Lung microvascular endothelial cell (primary cell): ENCODE data around the gene MFSD12. TPM values are rescaled to one million over a fixed set of nuclear protein-coding genes. Genes with fewer than 3 reads are reported as not detected.

Experiments used
- DNase-seq, 2 donors: peaks; one replicate each; pipeline versions ENCODE4 v3.0.0 to v3.0.0-alpha.2; 2010; ENCODE audit warnings: low read depth in 2 of 2
- total RNA-seq: library from RNA; depleted of rRNA; stranded (reverse); fragments of >200 nt; gene quantifications from 2 replicates; pipeline ENCODE4 v1.2.1, GENCODE V29; 2014

Gene MFSD12
- total RNA-seq, 1 donor from 2014 or later, result 84.7 TPM

DNA sequence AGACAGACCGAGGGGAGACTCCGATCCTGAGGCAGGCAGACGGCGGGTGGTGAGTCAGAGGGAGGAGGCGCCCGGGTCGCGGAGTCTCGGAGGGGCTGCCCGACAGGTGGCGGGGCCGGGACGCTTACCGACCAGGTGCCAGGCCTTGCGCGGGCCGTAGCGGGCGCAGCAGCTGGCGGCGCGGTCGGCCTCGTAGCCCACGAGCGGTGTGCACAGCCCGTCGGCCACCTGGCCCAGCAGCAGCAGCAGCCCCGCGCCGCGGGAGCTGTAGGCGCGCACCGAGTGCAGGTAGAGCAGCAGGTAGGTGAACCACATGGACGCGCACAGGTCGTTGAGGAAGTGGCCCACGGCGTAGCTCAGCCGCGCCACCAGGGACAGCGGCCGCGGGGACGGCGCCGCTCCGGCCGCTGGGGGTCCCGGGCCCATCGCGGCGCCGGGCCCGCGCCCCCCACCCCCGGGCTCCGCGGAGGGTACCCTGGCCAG is 367 bp downstream of the MFSD12 start:
- peak; percentile 44 to 58 for DNase-seq

DNA sequence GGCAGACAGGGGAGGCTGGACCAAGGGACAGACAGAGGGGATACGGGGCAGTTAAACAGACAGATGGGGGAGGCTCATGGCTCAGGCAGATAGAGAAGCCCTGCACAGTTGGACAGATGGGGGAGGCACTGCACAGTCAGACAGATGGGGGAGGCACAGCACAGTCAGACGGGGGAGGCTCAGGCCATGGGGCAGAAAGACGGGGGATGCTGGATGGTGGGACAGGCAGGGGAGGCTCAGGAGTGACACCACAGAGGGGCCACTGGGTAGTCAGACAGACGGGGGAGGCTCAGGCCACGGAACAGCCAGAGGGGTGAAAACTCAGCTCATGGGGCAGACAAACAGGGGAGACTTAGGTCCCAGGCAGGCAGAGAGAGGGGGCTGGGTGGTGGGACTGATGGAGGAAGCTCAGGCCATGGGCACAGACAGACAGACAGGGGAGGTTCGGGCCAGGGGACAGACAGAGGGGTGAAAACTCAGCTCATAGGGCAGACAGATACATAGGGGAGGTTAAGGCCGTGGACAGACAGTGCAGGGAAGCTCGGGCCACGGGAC is 886 bp downstream of the MFSD12 start:
- no peak for DNase-seq

DNA sequence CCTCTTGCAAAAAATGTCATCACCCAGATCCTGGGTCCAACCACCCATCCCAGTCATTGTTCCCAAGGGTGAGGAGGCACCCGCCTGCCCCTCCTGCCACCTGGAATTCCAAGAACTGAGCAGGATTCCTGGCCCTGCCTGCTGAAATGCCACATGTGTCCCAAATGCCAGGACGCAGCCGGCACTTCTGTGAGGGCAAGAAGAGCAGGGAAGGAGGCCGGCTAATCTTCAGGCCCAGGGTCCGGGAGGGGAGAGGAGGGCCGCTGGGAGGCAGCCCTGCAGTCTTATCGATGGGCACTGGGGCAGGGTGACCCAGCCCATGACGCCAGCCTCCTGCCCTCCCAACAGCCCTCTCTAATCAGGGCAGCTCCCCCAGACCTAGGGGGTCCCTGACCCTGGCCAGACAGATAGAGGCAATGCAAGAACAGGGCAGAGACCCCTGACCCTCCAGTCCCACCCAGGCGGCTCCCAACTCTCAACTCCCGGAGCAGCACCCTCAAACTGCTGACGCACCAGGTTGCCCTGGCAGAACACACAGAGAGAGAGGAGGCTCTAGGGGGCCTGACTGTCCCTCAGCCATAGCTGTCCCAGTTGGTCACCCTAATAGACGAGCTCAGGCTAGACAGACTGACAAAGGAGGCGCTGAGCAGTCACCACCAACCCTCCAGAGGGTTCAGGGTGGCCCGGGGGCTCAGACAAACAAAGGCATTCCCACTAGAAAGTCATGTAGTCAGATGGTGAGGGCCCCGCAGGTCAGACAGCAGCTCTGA is 1.5 kb downstream of the MFSD12 start:
- DNase-seq, result no peak

DNA sequence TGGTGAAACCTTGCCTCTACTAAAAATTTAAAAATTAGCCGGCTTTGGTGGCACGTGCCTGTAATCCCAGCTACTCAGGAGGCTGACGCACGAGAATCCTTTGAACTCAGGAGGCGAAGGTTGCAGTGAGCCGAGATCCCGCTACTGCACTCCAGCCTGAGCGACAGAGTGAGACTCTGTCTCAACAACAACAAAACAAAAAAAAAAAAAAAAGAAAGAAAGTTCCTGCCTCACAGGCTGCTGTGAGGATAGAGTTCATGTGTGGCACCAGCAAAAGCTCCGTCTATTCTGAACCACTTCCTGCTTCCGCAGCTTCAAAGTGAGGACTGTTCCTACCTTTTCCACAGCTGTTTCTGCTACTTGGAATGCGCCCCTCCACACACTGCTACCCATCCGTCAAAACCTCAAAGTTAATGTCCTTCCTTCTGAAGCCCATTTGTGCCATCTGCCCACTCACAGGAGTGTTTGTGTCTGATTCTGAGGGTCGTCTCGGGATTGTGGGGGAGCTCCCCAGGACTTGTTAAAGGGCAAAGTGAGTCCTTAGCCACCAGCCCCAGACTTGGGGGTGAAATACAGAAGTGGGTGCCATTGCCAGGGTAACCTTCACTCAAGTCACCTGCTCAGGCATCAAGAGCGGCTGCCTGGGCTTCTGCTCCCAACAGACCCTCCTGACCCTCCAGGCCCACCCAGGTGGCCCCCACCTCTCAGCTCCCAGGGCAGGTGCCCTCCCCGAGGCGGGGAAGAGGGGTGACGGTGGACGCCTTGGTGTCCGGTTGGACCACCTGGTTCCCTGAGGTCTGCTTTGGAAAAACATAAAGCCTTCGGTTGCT is 2.9 kb downstream of the MFSD12 start:
- DNase-seq, result peak in 1 of 2 donors; percentile 55

DNA sequence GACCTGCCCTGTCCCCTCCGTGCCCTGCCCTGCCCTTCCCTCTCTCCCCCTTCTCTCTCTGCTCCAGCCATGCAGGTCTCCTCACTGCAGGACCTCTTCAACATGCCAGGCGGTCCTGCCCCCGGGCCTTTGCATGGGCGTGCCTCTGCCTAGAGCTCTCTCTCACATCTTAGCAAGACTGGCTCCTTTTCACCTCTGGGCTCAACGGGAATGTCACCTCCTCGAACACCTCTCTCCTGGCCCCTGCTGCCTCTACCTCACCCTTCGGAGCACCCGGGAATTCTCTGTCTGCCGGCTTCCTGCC is 5.6 kb downstream of the MFSD12 start:
- no peak for DNase-seq

DNA sequence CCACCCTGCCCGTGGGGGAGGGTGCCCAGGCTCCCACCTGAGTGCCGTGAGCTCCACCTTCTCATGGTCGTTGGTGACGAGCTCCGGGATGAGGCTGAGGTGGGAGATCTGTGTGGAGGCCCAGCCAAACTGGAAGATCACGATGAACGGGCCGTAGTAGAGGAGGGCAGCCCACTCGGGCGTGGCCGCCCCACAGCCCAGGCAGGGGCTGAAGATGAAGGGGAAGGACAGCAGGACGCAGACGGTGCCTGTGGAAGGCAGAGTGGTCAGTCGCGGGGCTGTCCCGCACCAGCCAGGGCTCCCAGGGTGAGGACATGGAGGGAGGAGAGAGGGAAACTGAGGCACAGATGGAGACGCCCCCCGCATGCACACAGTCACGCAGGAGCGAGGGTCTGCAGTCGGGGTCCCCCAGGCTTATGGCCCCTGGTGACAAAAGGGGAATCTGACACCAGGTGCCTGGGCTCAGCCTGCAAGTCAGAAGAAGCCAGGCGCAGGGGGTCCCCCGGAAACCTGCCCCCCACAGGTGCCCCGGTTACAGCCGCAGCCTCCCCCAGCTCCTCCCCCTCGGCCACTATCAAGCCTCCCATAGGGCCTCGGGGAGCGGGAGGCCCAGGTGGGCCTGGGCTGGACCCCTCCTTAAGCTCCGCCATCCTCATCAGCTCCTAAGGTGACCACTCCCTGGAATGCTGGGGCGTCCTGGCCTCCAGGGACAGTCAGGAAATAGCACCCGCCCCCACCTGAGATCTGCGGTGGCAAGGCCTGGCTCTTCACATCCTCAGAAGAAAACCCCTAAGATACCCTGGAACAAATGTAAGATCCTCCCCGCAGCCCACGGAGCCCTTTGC is 6.2 kb downstream of the MFSD12 start:
- DNase-seq, result no peak

DNA sequence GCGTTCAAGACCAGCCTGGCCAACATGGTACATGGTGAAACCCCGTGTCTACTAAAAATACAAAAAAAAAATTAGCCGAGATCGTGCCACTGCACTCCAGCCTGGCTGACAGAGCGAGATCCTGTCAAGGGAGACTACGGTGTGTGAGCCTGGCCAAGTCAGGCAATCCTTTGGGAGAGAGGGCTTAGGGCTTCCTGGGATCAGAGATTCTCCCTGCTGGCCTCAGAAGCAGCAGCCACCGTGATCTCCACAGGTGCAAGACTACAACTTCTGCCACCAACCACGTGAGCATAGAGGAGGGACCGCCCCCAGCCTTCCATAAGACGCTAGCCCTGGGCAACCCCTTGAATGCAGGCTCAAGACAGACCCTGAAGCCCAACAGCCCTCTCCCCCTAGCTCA is 7.6 kb downstream of the MFSD12 start:
- DNase-seq, result no peak

DNA sequence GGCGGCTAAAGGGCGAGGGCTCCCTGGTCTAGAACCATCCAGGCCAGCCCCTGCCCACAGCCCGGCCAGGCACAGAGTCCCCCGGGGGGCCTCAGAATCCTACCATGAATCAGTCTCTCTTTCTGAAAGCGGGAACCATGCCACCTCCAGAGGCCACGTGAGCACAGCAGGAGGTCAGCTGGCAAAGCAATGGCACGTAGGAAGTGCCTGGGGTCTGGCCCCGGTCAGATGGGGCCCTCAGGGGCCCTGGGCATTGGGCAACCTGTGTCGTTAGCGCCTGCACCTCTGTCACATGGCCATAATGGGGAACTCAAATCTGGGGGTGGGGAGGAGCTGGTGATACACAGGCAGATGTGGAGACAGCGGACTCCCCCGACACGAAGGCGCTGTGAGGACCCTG is 8.8 kb downstream of the MFSD12 start:
- no peak for DNase-seq

DNA sequence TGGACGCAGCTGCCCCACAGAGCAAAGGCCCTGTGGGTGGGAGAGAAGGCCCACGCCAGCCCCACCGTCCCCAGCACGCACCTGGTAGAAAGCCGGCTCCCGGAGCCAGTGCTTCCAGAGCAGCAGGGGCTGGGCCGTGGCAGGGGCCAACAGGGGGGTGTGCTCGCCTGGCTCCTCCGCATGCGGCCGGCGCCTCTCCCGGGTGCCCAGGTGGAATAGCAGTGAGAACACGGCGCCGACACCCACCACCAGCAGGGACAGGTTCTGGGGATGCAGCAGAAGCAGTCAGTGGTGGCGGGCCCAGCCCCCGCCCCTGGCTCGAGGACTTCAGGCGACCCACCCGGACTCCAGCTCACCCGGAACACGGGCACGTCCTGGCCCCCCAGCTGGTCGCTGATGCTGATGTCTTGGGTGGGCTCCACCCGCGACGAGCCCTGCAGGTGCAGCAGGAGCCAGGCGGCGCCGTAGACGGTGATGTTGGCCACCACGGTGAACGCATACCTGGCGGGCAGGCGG is 9.6 kb downstream of the MFSD12 start:
- no peak for DNase-seq

DNA sequence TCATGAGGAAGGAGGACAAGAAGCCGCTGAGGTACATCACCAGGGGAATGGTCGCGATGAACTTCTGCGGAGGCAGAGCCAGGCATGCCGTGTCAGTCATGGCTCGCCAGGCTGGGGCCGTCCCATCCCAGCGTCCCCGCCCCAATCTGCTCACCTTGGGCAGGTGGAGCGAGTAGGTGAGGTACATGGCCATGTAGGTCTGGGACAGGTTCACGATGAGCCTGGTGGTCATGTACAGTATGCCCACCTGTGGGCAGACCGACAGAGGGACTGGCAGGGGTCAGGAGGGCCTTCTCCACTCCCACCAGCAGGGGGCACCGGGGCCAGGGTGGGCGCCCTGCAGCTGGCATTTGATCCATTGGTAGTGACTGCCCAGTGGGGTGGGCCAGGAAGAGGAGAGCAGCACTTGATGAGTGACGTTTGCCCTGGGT is 10.1 kb downstream of the MFSD12 start:
- DNase-seq, result peak; percentile 30 to 33

DNA sequence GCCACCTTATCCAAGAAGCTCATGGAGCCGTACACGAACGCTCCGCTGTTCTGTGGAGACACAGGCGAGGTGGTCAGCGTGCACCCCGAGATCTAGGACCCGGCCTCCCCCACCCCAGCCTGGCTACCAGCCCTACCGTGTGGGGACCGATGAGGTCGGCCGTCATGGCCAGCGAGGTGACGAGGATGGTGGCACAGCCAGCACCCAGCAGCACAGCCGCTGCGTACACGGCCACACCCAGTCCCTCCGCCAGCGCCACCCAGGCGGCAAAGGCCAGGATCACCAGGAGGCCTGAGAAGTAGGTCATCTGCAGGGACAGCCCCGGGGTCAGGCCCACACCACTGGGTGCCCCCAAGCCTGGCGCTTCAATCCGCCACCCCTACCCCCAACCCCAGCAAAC is 11.3 kb downstream of the MFSD12 start:
- DNase-seq, result no peak

DNA sequence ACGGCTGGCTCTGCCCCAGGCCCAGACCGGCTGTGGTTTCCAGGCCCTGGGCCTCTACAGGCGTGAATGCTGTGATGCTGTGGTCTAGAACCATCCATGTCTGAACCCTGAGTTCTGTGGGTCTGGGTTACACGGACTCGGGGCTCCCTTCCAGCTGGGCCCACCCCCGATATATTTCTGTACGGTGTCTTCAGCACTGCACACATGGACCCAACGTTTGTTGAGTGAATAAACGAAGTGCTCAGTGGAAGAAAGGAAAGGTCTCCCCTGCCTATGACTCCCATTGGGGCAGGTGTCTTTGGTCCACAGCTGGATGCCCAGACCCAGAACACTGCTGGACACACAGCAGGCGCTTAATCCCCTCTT is 11.7 kb downstream of the MFSD12 start:
- DNase-seq, result no peak

DNA sequence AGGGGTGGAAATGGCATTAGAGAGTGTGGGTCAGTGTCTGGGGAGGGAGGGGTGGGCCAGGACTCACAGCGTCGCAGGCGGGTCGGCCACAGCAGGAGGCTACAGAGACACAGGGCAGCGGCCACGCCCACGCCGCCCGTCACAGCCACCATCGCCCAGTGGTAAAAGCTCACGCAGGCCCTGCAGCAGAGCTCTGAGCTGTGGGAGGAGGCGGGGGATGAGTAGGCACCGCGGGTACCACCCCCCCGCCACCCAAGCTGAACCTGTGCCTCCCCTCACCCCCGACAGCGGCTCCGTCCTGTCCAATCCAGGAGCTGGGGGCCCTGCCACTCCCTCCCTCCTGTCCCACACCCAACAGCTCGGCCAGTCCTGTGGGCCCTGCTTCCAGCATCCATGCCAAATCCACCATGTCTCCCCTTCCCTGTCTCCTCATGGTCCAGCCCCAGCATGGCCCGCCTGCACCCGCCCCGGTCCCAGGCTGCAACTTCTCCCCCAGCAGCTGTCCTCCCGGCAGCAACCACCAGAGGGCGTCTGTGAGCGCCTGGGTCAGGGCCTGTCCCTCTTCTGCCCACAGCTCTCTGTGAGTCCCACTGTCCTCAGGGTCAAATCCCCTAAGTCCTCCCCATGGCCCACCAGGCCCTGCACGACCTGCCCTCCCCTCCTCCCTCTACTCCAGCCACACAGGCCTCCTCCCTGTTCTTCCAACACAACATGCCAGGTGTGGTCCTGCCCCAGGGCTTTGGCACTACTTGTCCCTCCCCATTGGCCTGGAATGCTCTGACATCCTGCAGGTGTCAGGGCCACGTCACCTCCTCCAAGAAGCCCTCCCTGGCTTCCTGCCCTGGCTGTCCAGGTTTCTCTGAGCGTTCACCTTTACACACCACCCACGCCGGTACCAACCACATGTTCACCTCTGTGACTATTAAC is 12.4 kb downstream of the MFSD12 start:
- peak; percentile 57 to 71 for DNase-seq

DNA sequence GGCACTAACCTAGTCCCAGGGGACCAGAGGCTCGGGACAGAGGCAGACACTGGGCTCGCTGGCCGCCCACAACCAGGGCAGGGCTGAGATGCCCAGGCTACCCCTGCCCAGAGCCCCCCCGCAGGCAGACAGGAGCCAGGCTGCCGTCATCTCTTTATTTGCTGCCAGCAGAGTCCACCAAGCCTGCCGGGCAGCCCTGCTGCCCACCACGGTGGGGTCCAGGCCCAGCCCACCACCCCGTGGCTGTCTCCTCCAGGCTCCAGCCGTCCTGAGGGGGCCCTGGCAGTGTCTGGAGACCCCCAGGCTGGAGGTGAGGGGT is 13.4 kb downstream of the MFSD12 start:
- no peak for DNase-seq

DNA sequence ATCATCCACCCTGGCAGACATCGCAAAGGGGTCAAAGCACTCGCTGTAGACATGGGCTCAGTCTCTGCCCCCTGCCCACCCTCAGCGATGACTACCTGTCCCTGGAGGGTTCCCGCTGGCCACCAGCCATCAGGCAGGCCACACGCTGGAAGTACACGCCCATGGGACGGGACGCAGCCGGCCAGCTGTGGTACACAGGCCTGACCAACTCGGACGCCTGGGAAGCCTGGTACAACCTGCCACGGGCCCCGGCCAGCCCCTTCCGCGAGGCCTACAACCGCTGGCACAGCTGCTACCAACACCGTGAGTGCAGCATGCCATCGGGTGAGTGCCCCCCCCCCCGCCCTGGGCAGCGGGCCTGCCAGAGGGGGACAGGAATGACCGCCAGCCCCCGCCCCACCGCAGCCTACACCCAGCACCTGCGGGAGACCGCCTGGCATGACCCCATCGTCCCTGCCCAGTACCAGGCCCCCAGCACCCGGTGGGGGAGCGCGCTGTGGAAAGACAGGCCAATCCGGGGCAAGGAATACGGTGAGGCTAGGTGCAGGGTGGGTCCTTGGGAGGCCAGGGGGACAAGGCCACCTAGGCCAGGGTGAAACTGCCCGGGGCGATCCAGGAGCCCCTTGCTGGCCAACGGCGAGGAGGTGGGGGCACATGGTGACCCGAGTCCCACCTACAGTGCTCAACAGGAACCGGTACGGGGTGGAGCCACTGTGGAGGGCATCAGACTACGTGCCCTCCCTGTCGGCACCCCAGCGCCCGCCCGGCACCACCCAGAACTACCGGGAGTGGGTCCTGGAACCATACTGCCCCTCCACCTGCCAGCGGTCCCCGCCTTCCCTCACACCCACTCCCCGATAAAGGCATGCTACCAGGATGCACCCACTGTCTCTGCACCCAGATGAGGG is 14.0 kb downstream of the MFSD12 start:
- DNase-seq, result no peak

DNA sequence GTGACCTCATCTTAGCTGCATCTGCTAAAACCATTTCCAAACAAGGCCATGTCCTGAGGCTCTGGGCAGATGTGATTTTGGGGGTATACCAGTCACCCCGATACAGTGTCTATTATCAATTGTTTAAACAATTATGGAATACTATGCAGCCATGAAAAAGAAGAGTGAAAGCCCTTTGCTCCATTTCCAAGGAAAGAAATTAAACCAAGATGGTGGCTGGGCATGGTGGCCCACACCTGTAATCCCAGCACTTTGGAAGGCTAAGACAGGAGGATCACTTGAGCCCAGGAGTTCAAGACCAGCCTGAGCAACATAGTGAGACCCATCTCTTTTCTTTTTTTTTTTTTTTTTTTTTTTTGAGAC is 17.6 kb downstream of the MFSD12 start:
- no peak for DNase-seq

DNA sequence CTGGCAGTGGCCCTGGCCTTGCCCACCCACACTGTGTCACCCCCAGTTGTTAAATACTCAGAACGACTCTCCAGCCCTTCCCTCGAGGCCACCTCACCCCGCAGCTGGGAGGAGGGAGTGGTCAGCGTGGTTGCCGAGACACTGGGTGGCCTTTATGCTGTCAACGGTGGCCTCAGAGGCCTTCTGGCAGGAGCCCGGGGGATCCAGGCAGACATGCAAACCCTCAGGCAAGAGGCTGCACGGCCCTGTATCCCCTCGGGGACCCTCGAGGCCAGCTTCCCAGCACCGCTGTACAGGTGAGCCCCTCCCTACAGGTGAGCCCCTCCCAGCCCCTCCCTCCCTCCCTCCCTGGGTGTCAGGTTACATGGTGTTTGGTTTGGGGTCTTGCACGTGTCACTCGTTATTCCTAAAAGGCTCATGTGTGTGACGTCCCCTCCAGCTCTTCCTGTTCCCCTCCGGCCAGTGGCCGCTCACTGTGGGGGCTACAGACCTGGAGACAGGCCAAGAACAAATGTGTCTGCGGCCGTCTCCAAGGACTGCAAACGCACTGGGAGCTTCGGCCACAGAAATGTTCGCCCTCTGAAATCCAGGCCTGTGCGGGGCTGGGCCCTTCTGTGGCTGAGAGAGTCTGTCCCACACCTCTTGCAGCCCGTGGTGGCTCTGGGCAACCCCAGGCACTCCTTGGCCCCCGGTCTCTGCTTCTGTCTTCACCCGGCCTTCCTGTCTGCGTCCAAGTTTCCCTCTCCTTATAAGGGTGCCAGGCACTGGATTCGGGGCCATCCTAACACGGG is 18.2 kb downstream of the MFSD12 start, which contains the start of gene TEKTIP1:
TSS of gene TEKTIP1 (plus strand) at position 210 of the 791 bp plus-strand sequence. CDS start at position 214, 4 bp downstream.
- no peak for DNase-seq

DNA sequence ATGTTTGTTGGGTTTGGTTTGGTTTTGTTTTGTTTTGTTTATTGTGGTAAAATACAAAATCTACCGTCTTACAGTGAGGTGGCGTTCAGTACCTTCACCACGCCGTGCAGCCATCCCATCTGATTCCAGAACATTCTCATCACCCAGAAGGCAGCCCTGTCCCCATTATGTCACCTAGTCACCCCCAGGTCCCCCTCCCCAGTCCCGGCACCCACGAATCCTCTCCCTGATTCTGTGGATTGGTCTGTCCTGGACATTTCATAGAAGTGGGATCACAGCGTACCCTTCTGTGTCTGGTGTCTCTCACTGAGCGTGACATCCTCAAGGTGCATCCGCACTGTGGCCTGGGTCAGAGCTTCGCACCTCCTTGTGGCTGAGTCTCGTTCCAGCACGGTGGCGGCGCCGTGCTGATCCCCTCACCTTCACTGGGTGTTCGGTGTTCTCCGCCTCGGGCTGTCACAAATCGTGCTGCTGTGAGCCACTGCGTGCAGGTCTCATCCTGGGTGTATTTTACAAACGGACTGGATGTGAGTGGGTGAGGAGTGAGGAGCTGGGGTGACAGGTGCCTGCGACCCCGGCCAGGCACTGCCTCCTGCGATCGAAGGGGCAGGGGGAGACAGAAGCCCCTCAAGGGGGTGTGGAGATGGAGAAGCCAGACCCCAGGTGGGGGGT is 19.0 kb downstream of the MFSD12 start:
- DNase-seq, result no peak
